Uterus (tissue), 2 donors: Measurements from ENCODE around the gene TCEA2.

Experiments
- POLR2A ChIP-seq, 2 donors: fragments of 450-650 bp; IDR thresholded peaks; one replicate each; pipeline ENCODE4 v1.6.1; 2016; ENCODE audit warnings: antibody characterized with exemption in 2 of 2, mild to moderate bottlenecking in 1 of 2, moderate library complexity in 1 of 2
- TF ChIP-seq, protein P1 (sequence below), 4 experiments: fragments of 200-600 bp in 2 of 4; fragments of 450-650 bp in 2 of 4; sonication (generic) in 2 of 4; IDR thresholded peaks; one replicate each; pipeline ENCODE4 v1.5.1; 2016 to 2019; ENCODE audit warnings: antibody characterized with exemption in 4 of 4, mild to moderate bottlenecking in 2 of 4, moderate library complexity in 1 of 4

- TF ChIP-seq, protein P1, sequence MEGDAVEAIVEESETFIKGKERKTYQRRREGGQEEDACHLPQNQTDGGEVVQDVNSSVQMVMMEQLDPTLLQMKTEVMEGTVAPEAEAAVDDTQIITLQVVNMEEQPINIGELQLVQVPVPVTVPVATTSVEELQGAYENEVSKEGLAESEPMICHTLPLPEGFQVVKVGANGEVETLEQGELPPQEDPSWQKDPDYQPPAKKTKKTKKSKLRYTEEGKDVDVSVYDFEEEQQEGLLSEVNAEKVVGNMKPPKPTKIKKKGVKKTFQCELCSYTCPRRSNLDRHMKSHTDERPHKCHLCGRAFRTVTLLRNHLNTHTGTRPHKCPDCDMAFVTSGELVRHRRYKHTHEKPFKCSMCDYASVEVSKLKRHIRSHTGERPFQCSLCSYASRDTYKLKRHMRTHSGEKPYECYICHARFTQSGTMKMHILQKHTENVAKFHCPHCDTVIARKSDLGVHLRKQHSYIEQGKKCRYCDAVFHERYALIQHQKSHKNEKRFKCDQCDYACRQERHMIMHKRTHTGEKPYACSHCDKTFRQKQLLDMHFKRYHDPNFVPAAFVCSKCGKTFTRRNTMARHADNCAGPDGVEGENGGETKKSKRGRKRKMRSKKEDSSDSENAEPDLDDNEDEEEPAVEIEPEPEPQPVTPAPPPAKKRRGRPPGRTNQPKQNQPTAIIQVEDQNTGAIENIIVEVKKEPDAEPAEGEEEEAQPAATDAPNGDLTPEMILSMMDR (IDR thresholded peaks at IDR 0.05): no peak
- TF ChIP-seq POLR2A (IDR thresholded peaks at IDR 0.05): no peak
These were observed 16.4 kb downstream of the TCEA2 start, which contains the start of gene RGS19 for GRCh38 chr20:64079273-64080012.
